HEK293 (cell line): Measurements from ENCODE around the gene RASA2.

Experiments
- CTCF ChIA-PET: fragments of 350-600 bp; formaldehyde crosslinking; extraction: SDS; loops from one replicate; lab custom pipeline; 2021; ENCODE audit warnings: antibody characterized with exemption; lab: Yijun Ruan, JAX
- POLR2A ChIA-PET: fragments of 300-600 bp; formaldehyde crosslinking; extraction: SDS; loops from one replicate; lab custom pipeline; 2020; ENCODE audit warnings: antibody characterized with exemption, inconsistent platforms; lab: Yijun Ruan, JAX
- H3K27ac ChIP-seq: fragments of 200-500 bp; sonication (Bioruptor generic); 2 replicates; pipeline ENCODE4 v1.5.1; 2014; ENCODE audit warnings: low read depth, low read length, control low read depth, inconsistent platforms; ENCODE audit errors: extremely low read depth
- H3K36me3 ChIP-seq, 2 experiments: fragments of 200-500 bp in 1 of 2; sonication (Bioruptor generic) in 1 of 2; 1 replicate in 1 of 2; 2 replicates in 1 of 2; pipeline ENCODE4 v1.5.1; 2014 to 2017; ENCODE audit warnings: inconsistent platforms in 2 of 2, low read length in 2 of 2; ENCODE audit not compliant: control insufficient read depth in 2 of 2, insufficient read depth in 1 of 2
- H3K4me1 ChIP-seq: fragments of 200-500 bp; sonication (Bioruptor generic); 2 replicates; pipeline ENCODE4 v1.5.1; 2014; ENCODE audit warnings: mild to moderate bottlenecking, low read length, inconsistent platforms; ENCODE audit not compliant: control insufficient read depth, insufficient read depth
- H3K4me3 ChIP-seq: 2 replicates; pipeline ENCODE4 v1.5.1; 2011; ENCODE audit warnings: low read depth, mild to moderate bottlenecking, control low read depth, low read length, moderate library complexity
- H3K9me3 ChIP-seq: fragments of 200-500 bp; sonication (Bioruptor generic); 2 replicates; pipeline ENCODE4 v1.5.1; 2014; ENCODE audit warnings: low read depth, low read length, inconsistent platforms; ENCODE audit not compliant: control insufficient read depth, insufficient read depth
- BCL11A ChIP-seq: fragments of 450-650 bp; formaldehyde crosslinking; IDR thresholded peaks from 2 replicates; pipeline ENCODE4 v1.5.1; 2016; ENCODE audit warnings: low read depth, missing biosample characterization, missing genetic modification characterization
- CTCF ChIP-seq: fragments of 450-650 bp; formaldehyde crosslinking; IDR thresholded peaks from 2 replicates; pipeline ENCODE4 v1.5.1; 2016; ENCODE audit warnings: missing biosample characterization, missing genetic modification characterization
- EGR2 ChIP-seq: fragments of 450-650 bp; formaldehyde crosslinking; IDR thresholded peaks from 2 replicates; pipeline ENCODE4 v1.5.1; 2016; ENCODE audit warnings: low read depth, missing biosample characterization, missing genetic modification characterization
- GFI1B ChIP-seq: fragments of 450-650 bp; formaldehyde crosslinking; IDR thresholded peaks from 2 replicates; pipeline ENCODE4 v1.5.1; 2016; ENCODE audit warnings: missing biosample characterization, missing genetic modification characterization
- GLI2 ChIP-seq: fragments of 450-650 bp; formaldehyde crosslinking; IDR thresholded peaks from 2 replicates; pipeline ENCODE4; 2017; ENCODE audit warnings: missing biosample characterization, missing genetic modification characterization, low read depth, borderline replicate concordance
- GLIS1 ChIP-seq: fragments of 450-650 bp; formaldehyde crosslinking; IDR thresholded peaks from 2 replicates; pipeline ENCODE4 v1.5.1; 2016; ENCODE audit warnings: missing biosample characterization, missing genetic modification characterization
- YY1 ChIP-seq: fragments of 450-650 bp; formaldehyde crosslinking; IDR thresholded peaks from 2 replicates; pipeline ENCODE4 v1.5.1; 2018; ENCODE audit warnings: missing biosample characterization, missing genetic modification characterization
- ZBTB26 ChIP-seq: fragments of 450-650 bp; formaldehyde crosslinking; optimal IDR thresholded peaks from 2 replicates; pipeline ENCODE3; 2016; ENCODE audit warnings: missing biosample characterization, mild to moderate bottlenecking, missing genetic modification characterization
- ZBTB7A ChIP-seq: fragments of 450-650 bp; formaldehyde crosslinking; IDR thresholded peaks from 2 replicates; pipeline ENCODE4 v1.5.1; 2016; ENCODE audit warnings: low read depth, missing biosample characterization, missing genetic modification characterization
- ZFHX2 ChIP-seq: fragments of 450-650 bp; formaldehyde crosslinking; conservative IDR thresholded peaks from 2 replicates; pipeline ENCODE4 v1.5.1; 2016; ENCODE audit warnings: missing biosample characterization, missing genetic modification characterization
- ZFP69B ChIP-seq: fragments of 450-650 bp; formaldehyde crosslinking; IDR thresholded peaks from 2 replicates; pipeline ENCODE4 v1.5.1; 2016; ENCODE audit warnings: missing biosample characterization, missing genetic modification characterization
- ZNF10 ChIP-seq: fragments of 450-650 bp; formaldehyde crosslinking; IDR thresholded peaks from 2 replicates; pipeline ENCODE4 v1.5.1; 2017; ENCODE audit warnings: missing biosample characterization, missing genetic modification characterization
- ZNF157 ChIP-seq: fragments of 450-650 bp; formaldehyde crosslinking; IDR thresholded peaks from 2 replicates; pipeline ENCODE4 v1.5.1; 2016; ENCODE audit warnings: missing biosample characterization, missing genetic modification characterization
- ZNF211 ChIP-seq: fragments of 450-650 bp; formaldehyde crosslinking; IDR thresholded peaks from 2 replicates; pipeline ENCODE4 v1.5.1; 2016; ENCODE audit warnings: low read depth, missing biosample characterization, missing genetic modification characterization
- ZNF335 ChIP-seq: fragments of 450-650 bp; formaldehyde crosslinking; conservative IDR thresholded peaks from 2 replicates; pipeline ENCODE4 v1.5.1; 2016; ENCODE audit warnings: missing biosample characterization, missing genetic modification characterization
- ZNF341 ChIP-seq: fragments of 450-650 bp; formaldehyde crosslinking; IDR thresholded peaks from 2 replicates; pipeline ENCODE4; 2016; ENCODE audit warnings: low read depth, missing biosample characterization, missing genetic modification characterization
- ZNF48 ChIP-seq: fragments of 450-650 bp; formaldehyde crosslinking; IDR thresholded peaks from 2 replicates; pipeline ENCODE4 v1.5.1; 2016; ENCODE audit warnings: missing biosample characterization, missing genetic modification characterization
- ZNF548 ChIP-seq: fragments of 450-650 bp; formaldehyde crosslinking; IDR thresholded peaks from 2 replicates; pipeline ENCODE4 v1.5.1; 2016; ENCODE audit warnings: missing biosample characterization, missing genetic modification characterization
- ZNF571 ChIP-seq: fragments of 450-650 bp; formaldehyde crosslinking; IDR thresholded peaks from 2 replicates; pipeline ENCODE4 v1.5.0; 2017; ENCODE audit warnings: missing biosample characterization, missing genetic modification characterization
- ZNF596 ChIP-seq: fragments of 450-650 bp; IDR thresholded peaks from 2 replicates; pipeline ENCODE4 v1.5.0; 2018; ENCODE audit warnings: missing biosample characterization, mild to moderate bottlenecking, missing genetic modification characterization, moderate library complexity
- ZNF610 ChIP-seq: fragments of 450-650 bp; formaldehyde crosslinking; IDR thresholded peaks from 2 replicates; pipeline ENCODE4 v1.5.1; 2016; ENCODE audit warnings: missing biosample characterization, missing genetic modification characterization, borderline replicate concordance
- ZNF623 ChIP-seq: fragments of 450-650 bp; formaldehyde crosslinking; IDR thresholded peaks from 2 replicates; pipeline ENCODE4 v1.5.1; 2016; ENCODE audit warnings: missing biosample characterization, missing genetic modification characterization
- ZNF624 ChIP-seq: fragments of 450-650 bp; formaldehyde crosslinking; IDR thresholded peaks from 2 replicates; pipeline ENCODE4 v1.5.1; 2017; ENCODE audit warnings: missing biosample characterization, missing genetic modification characterization
- ZNF660 ChIP-seq: fragments of 450-650 bp; IDR thresholded peaks from 2 replicates; pipeline ENCODE4 v1.5.1; 2018; ENCODE audit warnings: missing biosample characterization, mild to moderate bottlenecking, missing genetic modification characterization
- ZNF791 ChIP-seq: fragments of 450-650 bp; formaldehyde crosslinking; IDR thresholded peaks from 2 replicates; pipeline ENCODE4 v1.5.1; 2016; ENCODE audit warnings: missing biosample characterization, missing genetic modification characterization
- TF ChIP-seq, protein P1 (sequence below): IDR thresholded peaks from 2 replicates; pipeline ENCODE4 v1.6.1; 2011; ENCODE audit warnings: mild to moderate bottlenecking, low read depth, low read length, borderline replicate concordance
- TF ChIP-seq, protein P2 (sequence below): fragments of 450-650 bp; formaldehyde crosslinking; IDR thresholded peaks from 2 replicates; pipeline ENCODE4 v1.5.1; 2016; ENCODE audit warnings: missing biosample characterization, missing genetic modification characterization

The RASA2 gene

GRCh38 chr3:141457624-141458236 lies 29.1 kb upstream of the RASA2 start:
- no peak overlapping the region for H3K4me3 ChIP-seq
- no peak for TF ChIP-seq ZNF48 (tag by site-specific recombination)
- TF ChIP-seq ZNF211 (tag by site-specific recombination): no peak
- TF ChIP-seq ZNF548 (tag by site-specific recombination): no peak
- no peak for TF ChIP-seq ZNF791 (tag by site-specific recombination)
- no peak for TF ChIP-seq ZNF10 (tag by site-specific recombination)
- no peak for TF ChIP-seq GLIS1
- CTCF ChIA-PET: interaction anchor here (1.1 to 4.8 kb wide), 4 partner anchors 97 to 154 kb away, joined by 4 to 30 read pairs (median 25); no protein-coding TSS in a partner anchor
- no peaks in the 10 kb centered on the region for H3K4me1 ChIP-seq
- no peak overlapping the region for H3K27ac ChIP-seq
- no peaks in the 10 kb centered on the region for H3K36me3 ChIP-seq
- POLR2A ChIA-PET: no interaction called here
- no peaks in the 10 kb centered on the region for H3K9me3 ChIP-seq

DNA sequence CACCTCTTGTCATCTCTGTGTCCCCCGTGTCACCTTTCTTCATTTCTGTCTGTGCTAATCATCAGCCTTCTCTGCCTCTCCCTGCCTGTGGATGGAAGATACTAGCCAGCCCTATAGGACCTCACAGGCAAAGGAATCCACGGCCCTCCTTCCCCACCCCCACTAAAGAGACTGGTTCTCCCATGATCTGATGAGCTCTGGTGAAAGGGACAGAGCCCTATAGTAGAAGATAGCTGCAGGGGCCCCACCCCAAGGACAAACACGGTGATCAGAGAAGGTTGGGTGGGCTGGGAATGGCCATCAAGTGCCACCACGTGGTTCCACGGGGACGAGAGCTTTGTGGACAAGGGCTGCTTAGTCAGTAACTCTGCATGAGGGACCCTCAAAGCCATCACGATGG lies 27.8 kb upstream of the RASA2 start:
- Histone ChIP-seq H3K36me3 (no peaks in the 10 kb centered on the region), H3K27ac (no peak overlapping the region), H3K9me3 (no peaks in the 10 kb centered on the region), H3K4me3 (no peak overlapping the region), H3K4me1 (no peaks in the 10 kb centered on the region)
- POLR2A ChIA-PET: no interaction called here
- CTCF ChIA-PET: interaction anchor here (0.6 to 4.8 kb wide), 18 partner anchors 11 to 1126 kb away, joined by 3 to 79 read pairs (median 5); no protein-coding TSS in a partner anchor
- TF ChIP-seq ZNF623 (tag by site-specific recombination): no peak
- no peak for TF ChIP-seq ZNF624
- TF ChIP-seq, protein P1, sequence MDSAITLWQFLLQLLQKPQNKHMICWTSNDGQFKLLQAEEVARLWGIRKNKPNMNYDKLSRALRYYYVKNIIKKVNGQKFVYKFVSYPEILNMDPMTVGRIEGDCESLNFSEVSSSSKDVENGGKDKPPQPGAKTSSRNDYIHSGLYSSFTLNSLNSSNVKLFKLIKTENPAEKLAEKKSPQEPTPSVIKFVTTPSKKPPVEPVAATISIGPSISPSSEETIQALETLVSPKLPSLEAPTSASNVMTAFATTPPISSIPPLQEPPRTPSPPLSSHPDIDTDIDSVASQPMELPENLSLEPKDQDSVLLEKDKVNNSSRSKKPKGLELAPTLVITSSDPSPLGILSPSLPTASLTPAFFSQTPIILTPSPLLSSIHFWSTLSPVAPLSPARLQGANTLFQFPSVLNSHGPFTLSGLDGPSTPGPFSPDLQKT: no peak
- TF ChIP-seq YY1 (tag by site-specific recombination): no peak
- TF ChIP-seq, protein P2, sequence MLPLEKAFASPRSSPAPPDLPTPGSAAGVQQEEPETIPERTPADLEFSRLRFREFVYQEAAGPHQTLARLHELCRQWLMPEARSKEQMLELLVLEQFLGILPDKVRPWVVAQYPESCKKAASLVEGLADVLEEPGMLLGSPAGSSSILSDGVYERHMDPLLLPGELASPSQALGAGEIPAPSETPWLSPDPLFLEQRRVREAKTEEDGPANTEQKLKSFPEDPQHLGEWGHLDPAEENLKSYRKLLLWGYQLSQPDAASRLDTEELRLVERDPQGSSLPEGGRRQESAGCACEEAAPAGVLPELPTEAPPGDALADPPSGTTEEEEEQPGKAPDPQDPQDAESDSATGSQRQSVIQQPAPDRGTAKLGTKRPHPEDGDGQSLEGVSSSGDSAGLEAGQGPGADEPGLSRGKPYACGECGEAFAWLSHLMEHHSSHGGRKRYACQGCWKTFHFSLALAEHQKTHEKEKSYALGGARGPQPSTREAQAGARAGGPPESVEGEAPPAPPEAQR: no peak
- TF ChIP-seq ZBTB26 (tag by site-specific recombination): no peak
- TF ChIP-seq ZFP69B: no peak
- TF ChIP-seq BCL11A (tag by site-specific recombination): no peak
- no peak for TF ChIP-seq ZNF335
- TF ChIP-seq ZNF157 (tag by site-specific recombination): no peak
- TF ChIP-seq GFI1B: no peak

DNA sequence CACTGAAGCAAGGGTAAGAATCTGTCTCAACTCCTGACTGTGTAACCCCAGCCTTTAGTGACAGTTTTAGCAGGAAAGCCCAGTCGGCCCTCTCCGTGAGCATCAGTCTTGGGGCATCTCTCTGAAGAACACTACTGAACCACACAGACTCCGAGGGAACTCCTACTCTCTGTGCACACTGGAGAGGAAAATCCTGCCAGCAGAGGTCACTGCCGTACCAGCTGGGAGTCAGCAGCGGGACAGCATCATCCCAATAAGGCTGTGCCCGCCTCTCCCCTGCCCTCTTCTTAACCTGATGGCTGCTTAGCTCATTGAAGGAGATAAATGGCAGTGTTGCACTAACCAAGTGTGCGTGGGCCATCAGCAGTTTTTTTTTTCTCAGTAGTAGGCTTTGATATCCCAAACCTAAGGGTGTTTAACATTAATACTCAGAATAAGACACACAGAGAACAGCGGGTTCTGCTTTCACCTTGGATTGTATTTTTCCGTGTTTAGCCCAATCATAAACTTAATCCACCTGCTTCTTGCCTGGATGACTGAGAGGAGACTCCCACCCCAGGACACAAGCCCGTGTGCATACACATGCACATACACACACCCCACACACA lies 26.6 kb upstream of the RASA2 start:
- H3K36me3 ChIP-seq: no peaks in the 10 kb centered on the region
- CTCF ChIA-PET: interaction anchor here (0.6 to 4.8 kb wide), 31 partner anchors 8 to 1139 kb away, joined by 3 to 79 read pairs (median 4); partner anchors contain the start of gene RASA2
- no peaks in the 10 kb centered on the region for H3K9me3 ChIP-seq
- H3K27ac ChIP-seq: no peak overlapping the region
- no peaks in the 10 kb centered on the region for H3K4me1 ChIP-seq
- H3K4me3 ChIP-seq: no peak overlapping the region
- POLR2A ChIA-PET: no interaction called here
- TF ChIP-seq GLI2 (tag by site-specific recombination): no peak
- no peak for TF ChIP-seq ZNF571 (tag by site-specific recombination)
- peak; percentile 74; the same call in 1 of the 2 replicates for TF ChIP-seq ZNF660
- TF ChIP-seq ZBTB7A: no peak
- peak; percentile 44 for TF ChIP-seq EGR2
- no peak for TF ChIP-seq ZNF610 (tag by site-specific recombination)
- TF ChIP-seq CTCF (tag by site-specific recombination): peak; percentile 81
- TF ChIP-seq ZNF596 (tag by site-specific recombination): no peak
- peak; percentile 31; the same call in 1 of the 2 replicates for TF ChIP-seq ZFHX2 (tag by site-specific recombination)
- peak; percentile 88 for TF ChIP-seq ZNF341 (tag by site-specific recombination)
